ENCODE data around the gene UBL7.
A peak's percentile ranks its signal among the peaks of the same experiment; 100 is the strongest.
"Not testable (repeated sequence)": the region's sequence is repeated elsewhere in the genome, so short reads cannot be mapped to it uniquely, and the experiment has no call there.

The UBL7 gene

GRCh38 chr15:74461847-74462511 lies 1.0 kb upstream of the UBL7 start:
- DNase-seq, result no peak

DNA sequence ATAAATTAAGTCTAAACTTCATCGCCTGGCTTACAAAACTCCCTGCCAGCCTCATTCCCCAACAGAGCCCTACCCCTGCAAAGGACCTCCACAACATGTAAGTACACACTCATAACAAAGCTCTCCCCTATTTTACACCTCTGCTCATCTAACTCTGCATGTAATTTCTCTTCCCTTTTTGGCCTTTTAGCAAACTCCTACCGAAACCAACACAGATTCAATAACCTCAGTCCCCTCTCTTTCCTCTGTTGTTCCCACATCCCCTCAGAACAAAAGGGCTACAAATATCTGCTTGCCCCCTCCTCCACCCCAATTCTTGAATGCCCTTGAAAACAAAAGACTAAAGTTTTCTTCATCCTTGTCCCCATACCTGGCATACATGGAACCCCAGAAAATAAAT lies 662 bp downstream of the UBL7 start:
- DNase-seq, result no peak

GRCh38 chr15:74459798-74460197 lies 1.2 kb downstream of the UBL7 start:
- DNase-seq, result not testable (repeated sequence)

DNA sequence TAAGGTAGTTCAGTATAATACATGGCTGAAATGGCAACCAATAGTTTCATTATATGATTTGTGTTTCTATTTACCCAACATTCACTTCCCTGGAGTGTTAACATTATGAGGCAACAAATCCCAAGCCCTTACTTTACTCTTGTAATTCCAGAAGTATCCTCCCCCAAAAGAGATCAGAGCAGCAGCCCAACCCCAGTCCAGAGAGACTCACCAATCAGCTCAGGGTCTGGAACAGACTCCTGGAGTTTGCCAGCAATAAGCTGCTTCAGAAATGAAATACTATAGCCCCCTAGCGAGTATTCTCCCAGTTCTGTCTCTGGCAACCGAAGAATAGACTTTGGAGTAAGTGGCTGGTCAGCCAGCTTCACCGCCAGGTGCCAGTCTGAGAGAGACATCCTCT lies 2.5 kb downstream of the UBL7 start:
- DNase-seq, result no peak

DNA sequence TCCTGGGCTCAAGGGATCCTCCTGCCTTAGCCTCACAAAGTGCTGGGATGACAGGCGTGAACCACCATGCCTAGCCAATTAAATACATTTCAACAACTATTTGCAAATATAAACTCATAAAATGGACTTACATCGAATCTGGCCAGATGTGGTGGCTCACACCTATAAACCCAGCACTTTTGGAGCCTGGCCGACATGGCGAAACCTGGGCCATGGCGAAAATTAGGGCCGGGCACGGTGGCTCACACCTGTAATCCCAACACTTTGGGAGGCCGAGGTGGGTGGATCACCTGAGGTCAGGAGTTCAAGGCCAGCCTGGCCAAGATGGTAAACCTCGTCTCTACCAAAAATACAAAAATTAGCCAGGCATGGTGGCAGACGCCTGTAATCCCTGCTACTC lies 3.9 kb downstream of the UBL7 start:
- not testable (repeated sequence) for DNase-seq

DNA sequence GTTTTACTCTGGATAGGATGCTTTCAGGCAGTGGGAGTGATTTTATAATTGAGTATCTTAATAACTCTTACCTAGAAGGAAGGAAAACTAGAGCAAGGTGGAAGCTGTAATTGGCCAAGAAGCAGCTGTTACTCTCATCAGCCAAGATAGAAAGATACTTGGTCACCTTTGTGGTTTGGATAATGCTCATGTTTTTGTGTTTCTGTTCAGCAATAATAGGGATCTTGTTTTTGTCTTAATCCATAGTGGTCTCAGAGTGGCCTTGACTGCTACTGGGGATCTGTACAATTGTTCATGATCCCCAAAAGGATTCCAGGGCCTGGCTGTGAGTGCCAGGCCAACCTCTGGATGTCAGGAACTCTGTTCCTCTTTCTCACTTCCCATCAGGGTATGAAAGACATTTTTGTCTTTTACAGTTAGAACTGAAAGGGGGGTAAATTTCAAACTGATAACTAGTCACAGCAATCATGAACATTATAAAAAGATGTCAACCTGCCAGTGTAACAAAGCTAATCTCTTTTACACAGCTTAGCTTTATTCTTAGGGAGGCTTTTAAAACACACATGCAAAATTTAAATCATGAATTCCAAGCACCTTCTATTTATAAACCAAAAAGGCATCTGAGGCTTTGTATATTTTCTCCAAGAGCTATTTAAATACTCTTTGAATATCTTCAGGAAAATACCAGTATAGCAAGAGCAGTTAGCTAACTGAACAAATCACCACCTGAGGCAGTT lies 6.0 kb downstream of the UBL7 start:
- DNase-seq, result no peak

DNA sequence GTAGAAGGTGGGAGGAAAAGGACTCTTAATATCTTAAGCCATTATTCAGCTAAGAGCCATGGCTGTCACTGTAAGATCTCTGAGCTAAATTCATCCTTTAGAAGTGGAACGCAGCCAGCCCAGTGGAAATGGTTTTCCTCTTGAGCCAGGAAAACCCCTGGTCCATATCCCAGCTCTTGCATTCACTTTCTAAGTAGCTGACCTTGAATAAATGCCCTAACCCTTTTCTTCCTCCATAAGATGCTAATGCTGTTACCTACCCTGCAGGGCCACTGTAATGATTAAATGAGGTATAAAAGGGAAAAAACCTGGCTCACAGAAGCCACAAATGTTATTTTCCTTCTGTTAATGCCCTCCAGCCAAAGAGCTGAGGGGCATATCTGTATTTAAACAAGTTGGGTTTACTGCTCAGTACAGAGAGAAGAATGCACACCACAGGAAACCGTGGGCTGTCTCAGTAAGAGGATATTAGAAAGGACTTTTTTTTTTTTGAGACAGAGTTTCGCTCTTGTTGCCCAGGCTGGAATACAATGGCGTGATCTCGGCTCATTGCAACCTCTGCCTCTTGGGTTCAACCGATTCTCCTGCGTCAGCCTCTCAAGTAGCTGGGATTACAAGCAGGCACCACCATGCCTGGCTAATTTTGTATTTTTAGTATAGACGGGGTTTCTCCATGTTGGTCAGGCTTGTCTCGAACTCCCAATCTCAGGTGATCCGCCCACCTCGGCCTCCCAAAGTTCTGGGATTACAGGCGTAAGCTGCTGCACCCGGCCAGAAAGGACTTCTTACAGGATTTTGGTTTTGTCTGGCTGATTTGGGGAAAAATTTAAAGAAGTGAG lies 6.8 kb downstream of the UBL7 start:
- DNase-seq, result no peak

DNA sequence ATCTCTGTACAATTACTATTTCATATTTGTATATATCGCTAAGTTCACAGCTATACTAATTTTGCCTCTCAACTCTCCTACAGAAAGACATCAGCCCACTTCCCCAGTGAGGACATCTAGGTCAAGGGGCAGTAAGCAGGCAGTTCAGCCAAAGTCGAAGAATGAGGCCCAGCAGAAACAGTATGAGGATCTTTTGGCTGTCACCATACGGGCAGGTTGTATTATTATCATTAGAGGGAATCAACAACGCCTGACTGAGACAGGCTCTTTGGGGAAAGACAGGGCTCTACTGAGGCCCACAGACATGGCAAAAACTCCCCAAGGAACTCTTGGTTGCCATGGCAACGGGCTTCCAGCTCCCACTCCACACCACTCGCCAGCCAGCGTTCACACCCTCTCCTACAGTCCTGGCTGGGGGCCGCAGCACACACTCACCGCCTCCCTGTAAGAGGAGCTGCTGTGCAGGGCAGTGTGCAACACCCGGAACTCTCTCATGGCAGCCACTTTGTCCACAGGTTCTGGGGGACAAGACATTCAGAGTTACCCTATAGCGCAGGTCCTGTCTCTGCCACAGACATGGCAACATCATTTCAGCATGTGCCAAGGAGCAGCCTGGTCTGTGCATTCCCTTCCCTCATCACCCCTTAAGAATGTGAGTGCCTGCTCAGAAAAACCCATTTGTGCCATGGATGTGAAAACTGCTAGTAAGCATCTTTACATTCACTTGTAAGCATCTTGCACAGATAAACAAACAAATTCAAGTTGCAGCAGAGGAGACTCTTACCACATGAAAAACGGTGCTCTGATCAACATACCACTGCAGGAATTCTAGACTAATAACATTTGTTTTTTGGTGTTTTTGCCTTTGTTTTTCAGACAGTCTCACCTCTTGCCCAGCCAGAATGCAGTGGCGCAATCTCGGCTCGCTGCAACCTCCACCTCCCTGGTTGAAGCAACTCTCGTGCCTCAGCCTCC lies 8.8 kb downstream of the UBL7 start:
- DNase-seq, result no peak

DNA sequence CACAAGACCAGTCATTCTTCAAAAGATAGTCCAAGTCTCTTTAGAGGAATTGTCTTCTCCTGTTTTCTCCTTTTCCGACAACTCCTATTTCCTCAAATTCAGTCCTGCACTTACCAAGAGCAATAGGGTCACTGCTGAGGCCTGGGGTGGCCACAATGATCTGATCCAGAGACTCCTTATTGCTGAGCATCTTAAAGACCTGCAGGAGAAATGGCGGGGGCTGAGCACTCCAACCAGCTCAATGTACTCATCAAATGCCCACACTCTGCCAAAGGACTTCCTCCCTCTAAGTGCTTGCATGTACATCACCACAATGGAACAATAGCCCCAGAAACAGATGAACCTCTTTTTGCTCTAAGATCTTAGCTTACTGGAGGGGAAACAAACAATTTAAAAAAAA lies 9.6 kb downstream of the UBL7 start:
- no peak for DNase-seq

DNA sequence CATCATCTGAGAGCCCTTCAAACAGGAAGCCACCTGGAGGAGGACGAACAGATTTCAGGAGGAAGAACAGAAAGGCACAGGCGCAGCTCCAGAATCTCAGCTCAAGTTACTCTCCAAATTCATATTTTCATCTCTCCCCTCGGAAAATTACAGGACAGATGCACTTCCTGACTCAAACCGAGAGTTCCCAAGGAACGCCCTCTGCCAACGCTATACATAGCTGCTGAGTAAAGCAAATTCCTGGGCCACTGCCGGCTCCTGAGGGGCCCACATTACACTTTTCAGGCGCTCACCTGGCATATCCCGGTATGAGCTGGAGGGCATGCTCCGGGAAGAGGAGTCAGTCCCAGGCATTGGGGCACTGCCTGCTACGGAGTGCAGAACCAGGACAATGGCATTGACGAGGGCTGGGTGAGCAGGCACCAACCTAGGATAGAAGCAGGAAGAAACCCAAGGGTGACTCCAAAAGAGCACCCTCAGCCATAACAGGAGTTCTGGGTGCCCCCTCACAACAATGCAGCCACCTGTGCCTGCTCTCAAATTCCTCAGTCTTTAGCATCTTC lies 11.2 kb downstream of the UBL7 start:
- DNase-seq, result no peak

DNA sequence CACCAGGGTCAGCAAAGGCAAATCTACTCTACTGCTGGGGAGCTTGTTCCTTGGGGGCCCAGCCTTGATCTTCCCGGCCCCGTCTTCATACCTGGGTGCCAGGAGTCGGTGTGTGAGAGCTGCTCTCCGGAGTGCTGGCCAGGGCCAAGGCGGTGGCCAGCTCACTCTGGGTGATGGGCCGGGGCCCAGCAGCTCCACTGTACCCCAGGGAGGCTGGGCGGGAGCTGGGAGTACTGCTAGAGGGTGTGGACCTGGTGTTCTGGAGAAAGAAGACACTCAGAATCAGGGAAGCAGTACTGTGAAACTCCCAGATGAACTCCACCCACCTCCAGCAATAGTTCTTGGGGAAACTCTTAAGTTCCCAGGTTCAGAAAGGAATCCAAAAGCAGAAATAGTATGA lies 11.9 kb downstream of the UBL7 start:
- DNase-seq, result no peak

DNA sequence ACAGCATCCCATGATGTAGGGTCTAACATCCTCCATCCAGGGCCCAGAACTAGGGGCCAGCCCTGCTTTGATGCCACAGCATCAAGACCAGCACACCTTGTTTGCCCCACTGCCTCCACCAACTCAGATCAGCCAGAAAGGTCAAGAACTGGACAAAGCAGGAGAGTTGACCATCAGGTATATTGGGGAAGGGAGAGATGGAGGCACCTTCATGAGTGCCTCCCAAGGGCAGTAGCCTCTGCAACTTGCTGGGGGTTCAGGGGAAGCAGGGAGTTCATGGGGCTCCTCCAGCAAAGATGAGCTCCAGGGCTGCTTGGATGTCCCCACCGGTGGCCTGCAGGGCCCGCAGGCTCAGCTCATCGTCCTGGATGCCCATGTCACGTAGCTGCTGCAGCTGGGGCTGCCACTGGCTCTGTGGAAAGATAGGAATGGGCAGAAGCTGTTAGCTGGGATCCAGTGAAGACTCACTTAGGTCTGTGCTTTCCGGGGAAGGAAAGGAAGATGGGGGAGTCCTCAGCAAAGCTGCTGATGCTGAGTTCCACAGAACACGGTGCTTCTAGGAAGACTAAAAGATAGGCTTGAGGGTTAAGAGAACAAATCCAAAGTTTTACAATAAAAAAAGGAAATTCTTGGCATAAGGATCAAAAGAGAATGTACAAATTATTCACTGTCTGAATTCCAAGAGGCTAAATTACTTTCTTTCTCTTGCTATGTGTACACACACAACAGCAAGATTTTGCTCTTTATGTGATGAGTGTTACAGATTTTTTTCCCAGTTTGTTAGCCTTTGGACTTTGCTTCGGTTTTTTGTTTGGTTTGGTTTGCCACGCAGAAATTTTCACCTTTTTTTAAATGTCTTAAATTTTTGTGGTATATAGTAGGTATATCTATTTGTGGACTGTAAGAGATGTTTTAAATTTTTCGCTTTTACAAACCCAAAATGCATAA lies 14.9 kb downstream of the UBL7 start:
- DNase-seq, result no peak

DNA sequence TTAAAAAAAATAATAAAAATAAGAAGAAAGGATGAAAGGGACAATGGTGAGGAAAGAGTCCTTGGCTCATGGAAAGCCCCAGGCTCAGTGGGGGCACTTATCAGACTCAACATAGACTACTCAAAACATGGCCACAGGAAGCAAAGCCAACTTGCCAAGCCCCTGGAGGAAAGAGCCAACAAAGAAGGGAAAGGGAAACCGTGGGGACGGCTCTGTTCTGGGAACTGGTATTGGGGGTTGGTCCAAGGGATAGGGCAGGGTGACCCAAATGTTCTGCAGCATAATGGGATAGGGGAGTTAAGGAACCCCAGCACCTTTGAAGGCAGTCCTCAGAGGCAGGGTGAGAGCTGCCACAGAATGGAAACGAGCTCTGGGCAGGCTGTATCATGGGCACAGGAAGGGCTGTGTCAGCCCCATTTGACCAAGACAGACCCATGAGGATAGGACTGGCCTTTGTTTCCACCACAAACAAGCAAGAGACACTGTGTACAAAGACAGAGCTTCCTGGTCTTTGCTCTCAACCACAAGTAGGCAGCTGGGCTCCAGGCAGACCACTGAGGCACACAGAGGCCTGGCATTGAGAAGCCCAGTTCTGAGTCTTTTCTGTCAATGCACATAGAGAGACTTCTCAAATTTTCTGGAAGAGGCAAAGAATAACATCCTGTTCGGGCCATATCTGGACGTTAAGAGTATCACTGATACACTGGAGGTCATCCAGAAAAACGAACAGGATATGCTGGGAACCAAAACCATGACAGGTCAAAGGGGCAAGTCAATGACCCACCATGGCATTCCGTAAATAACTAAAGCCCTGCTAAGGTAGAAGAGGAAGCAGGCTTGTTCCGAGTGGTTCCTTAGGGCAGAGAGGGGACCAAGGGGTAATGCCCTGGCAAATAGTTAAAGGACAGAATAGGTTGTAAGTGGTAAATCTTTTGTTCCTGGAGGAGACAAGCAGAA lies 16.6 kb downstream of the UBL7 start:
- no peak for DNase-seq

GRCh38 chr15:74443100-74443909 lies 17.7 kb downstream of the UBL7 start:
- DNase-seq, result no peak

DNA sequence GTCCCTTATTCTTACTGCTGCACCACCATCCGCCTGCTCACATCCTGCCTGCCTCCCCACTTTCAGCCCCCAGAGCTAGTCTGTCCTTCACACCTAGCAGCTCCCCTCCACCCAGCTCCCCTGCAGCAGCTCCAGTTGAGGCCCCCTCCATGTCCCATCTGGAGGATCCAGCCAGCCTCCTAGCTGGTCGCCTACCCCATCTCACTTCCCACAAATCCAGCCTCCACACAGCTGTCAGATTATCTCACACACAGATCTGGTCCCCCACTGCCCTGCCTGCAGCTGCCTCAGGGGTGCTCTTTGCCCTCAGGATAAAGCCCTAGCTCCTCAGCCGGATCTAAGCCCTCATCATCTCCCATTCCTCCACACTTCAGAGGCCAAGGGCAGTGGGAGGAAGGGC lies 18.4 kb downstream of the UBL7 start:
- no peak for DNase-seq

- no peak for DNase-seq
These were observed 18.9 kb downstream of the UBL7 start for GRCh38 chr15:74442063-74442462.

- no peak for DNase-seq
These were observed 19.6 kb downstream of the UBL7 start for GRCh38 chr15:74441248-74441941.

- DNase-seq, result peak; percentile 28
These were observed 22.1 kb downstream of the UBL7 start for GRCh38 chr15:74438721-74439316.

All from NCI-H1092 (cell line).